B cell (primary cell): ENCODE measurements around the gene CUL9.
"Not testable (repeated sequence)": the region's sequence is repeated elsewhere in the genome, so short reads cannot be mapped to it uniquely, and the experiment has no call there.

Experiments
- EZH2 ChIP-seq: IDR thresholded peaks from 2 replicates; pipeline ENCODE4 v1.6.1; 2012; ENCODE audit warnings: borderline replicate concordance, low read depth, mild to moderate bottlenecking, moderate library complexity, low read length; ENCODE audit not compliant: insufficient read depth, poor library complexity, severe bottlenecking
- TF ChIP-seq, protein P1 (sequence below): fragments of 200-600 bp; IDR thresholded peaks from one replicate; pipeline ENCODE4 v1.8.0; 2022; ENCODE audit warnings: antibody characterized with exemption, mild to moderate bottlenecking

DNA sequence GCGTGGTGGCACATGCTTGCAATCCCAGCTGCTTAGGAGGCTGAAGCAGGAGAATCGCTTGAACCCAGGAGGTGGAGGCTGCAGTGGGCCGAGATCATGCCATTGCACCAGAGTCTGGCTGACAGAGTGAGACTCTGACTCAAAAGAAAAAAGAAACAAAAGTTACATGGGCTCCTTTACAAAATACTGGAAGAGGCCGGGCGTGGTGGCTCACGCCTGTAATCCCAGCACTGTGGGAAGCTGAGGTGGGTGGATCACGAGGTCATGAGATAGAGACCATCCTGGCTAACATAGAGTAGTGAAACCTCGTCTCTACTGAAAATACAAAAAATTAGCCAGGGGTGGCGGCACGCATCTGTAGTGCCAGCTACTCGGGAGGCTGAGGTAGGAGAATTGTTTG, 42.0 kb upstream of the CUL9 start:
- TF ChIP-seq, protein P1, sequence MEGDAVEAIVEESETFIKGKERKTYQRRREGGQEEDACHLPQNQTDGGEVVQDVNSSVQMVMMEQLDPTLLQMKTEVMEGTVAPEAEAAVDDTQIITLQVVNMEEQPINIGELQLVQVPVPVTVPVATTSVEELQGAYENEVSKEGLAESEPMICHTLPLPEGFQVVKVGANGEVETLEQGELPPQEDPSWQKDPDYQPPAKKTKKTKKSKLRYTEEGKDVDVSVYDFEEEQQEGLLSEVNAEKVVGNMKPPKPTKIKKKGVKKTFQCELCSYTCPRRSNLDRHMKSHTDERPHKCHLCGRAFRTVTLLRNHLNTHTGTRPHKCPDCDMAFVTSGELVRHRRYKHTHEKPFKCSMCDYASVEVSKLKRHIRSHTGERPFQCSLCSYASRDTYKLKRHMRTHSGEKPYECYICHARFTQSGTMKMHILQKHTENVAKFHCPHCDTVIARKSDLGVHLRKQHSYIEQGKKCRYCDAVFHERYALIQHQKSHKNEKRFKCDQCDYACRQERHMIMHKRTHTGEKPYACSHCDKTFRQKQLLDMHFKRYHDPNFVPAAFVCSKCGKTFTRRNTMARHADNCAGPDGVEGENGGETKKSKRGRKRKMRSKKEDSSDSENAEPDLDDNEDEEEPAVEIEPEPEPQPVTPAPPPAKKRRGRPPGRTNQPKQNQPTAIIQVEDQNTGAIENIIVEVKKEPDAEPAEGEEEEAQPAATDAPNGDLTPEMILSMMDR = not testable (repeated sequence)
- not testable (repeated sequence) for TF ChIP-seq EZH2
